Right cardiac atrium (tissue), 5 donors: ENCODE data around the gene CPSF4L. TPM values are rescaled to one million over a fixed set of nuclear protein-coding genes. Genes with fewer than 3 reads are reported as not detected.
"Not testable (repeated sequence)": the region's sequence is repeated elsewhere in the genome, so short reads cannot be mapped to it uniquely, and the experiment has no call there.

Experiments used
- ATAC-seq, 2 donors: fragments of 200-7000 bp; cut with Tn5 transposase; one replicate each; pipeline versions ENCODE4 v1.8.0 to v1.9.1; 2020; ENCODE audit warnings: moderate library complexity in 2 of 2, mild to moderate bottlenecking in 1 of 2
- DNase-seq, 3 donors: peaks; one replicate each; pipeline ENCODE4 v3.0.0-alpha.2; 2020
- H3K27ac ChIP-seq: one replicate; pipeline ENCODE4 v1.5.1; 2013; ENCODE audit warnings: mild to moderate bottlenecking, low read length, control low read depth, moderate library complexity
- H3K27me3 ChIP-seq: one replicate; pipeline ENCODE4 v1.6.1; 2013; ENCODE audit not compliant: control insufficient read depth, insufficient read depth
- H3K4me1 ChIP-seq: one replicate; pipeline ENCODE4 v1.6.1; 2013; ENCODE audit warnings: low read length; ENCODE audit not compliant: control insufficient read depth, insufficient read depth
- H3K4me3 ChIP-seq: one replicate; pipeline ENCODE4 v1.5.1; 2013; ENCODE audit warnings: low read length, control low read depth
- H3K9me3 ChIP-seq: one replicate; pipeline ENCODE4 v1.6.1; 2013; ENCODE audit warnings: low read length; ENCODE audit not compliant: control insufficient read depth
- WGBS: extraction: QIAGEN DNeasy Blood & Tissue Kit; methylation state at CpG from one replicate; pipeline ENCODE4 v1.1.7; 2013; 5-methylcytosine and 5-hydroxymethylcytosine counted together
- intact Hi-C, 4 donors: fragments of 100-400 bp; cut with DNase I; formaldehyde crosslinking; loops; one replicate each; pipeline versions ENCODE4 v1.11.0 to v1.14.0; 2022 to 2023
- polyA plus RNA-seq: library from polyadenylated mRNA; stranded (reverse); fragments of 200-250 nt; gene quantifications from one replicate; pipeline ENCODE4 v1.2.3, GENCODE V29; 2013
- total RNA-seq, 4 donors: library from RNA; stranded (reverse); fragmentation: NEBNext Ultra II Directional; extraction: Animal tissue kit (Norgen Biotek cat#: 25700); gene quantifications; one replicate each; pipeline ENCODE4 v1.2.1, GENCODE V29; 2021
- donor health status: healthy with polysubstance abuse.
- donor health status: DM: no; HTN: yes; CAD: no.
- donor health status: DM: no; HTN: no; CAD: no.
- donor health status: DM: no; HTN: yes; CAD: no; lungs with severe emphysema.
- donor health status: DM: yes; HTN: yes; CAD: no.

The CPSF4L gene
- total and polyA plus RNA-seq, 5 donors = not detected

- intact Hi-C loops = no loop called here
- Histone ChIP-seq H3K4me3 (no peak overlapping the region), H3K27me3 (no peaks in the 10 kb centered on the region), H3K4me1 (no peaks in the 10 kb centered on the region), H3K27ac (no peak overlapping the region), H3K9me3 (no peaks in the 10 kb centered on the region)
- WGBS = 81% methylated on average over 11 of the region's 11 CpGs
- no peak for ATAC-seq
- DNase-seq = peak in 1 of 3 donors; percentile 28
Observed at GRCh38 chr17:73267648-73268537, 6.2 kb upstream of the CPSF4L start.

- Histone ChIP-seq H3K27me3 (no peaks in the 10 kb centered on the region), H3K4me1 (no peaks in the 10 kb centered on the region), H3K27ac (no peak overlapping the region), H3K9me3 (no peaks in the 10 kb centered on the region), H3K4me3 (no peak overlapping the region)
- DNase-seq = peak in 1 of 3 donors; percentile 7
- ATAC-seq = no peak
- intact Hi-C loops = no loop called here
- 84% methylated on average over 11 of the region's 11 CpGs for WGBS
Observed at GRCh38 chr17:73266796-73267195, 5.1 kb upstream of the CPSF4L start.

GRCh38 chr17:73265646-73266640, 4.3 kb upstream of the CPSF4L start:
- intact Hi-C loops = no loop called here
- H3K4me1 ChIP-seq = no peaks in the 10 kb centered on the region
- H3K27ac ChIP-seq = no peak overlapping the region
- peak in 1 of 3 donors; percentile 8 for DNase-seq
- ATAC-seq = no peak
- 91% methylated on average over 24 of the region's 24 CpGs for WGBS
- H3K27me3 ChIP-seq = no peaks in the 10 kb centered on the region
- H3K4me3 ChIP-seq = no peak overlapping the region
- H3K9me3 ChIP-seq = no peaks in the 10 kb centered on the region

GRCh38 chr17:73264448-73264847, 2.8 kb upstream of the CPSF4L start:
- intact Hi-C loops, DNase-seq, H3K4me3 ChIP-seq, H3K4me1 ChIP-seq, H3K27ac ChIP-seq, H3K9me3 ChIP-seq, ATAC-seq, H3K27me3 ChIP-seq: not testable (repeated sequence)
- 75% methylated on average over 2 of the region's 2 CpGs for WGBS

GRCh38 chr17:73262676-73263642, 1.3 kb upstream of the CPSF4L start:
- Histone ChIP-seq H3K9me3 (no peaks in the 10 kb centered on the region), H3K4me3 (no peak overlapping the region), H3K27me3 (no peaks in the 10 kb centered on the region), H3K4me1 (no peaks in the 10 kb centered on the region), H3K27ac (no peak overlapping the region)
- ATAC-seq (peak in 1 of 2 donors; percentile 15), DNase-seq (peak in 1 of 3 donors; percentile 9)
- 73% methylated on average over 12 of the region's 12 CpGs for WGBS
- intact Hi-C loops = no loop called here

GRCh38 chr17:73261952-73262675, 434 bp upstream of the CPSF4L start:
- ATAC-seq = peak; percentile 44 to 47
- WGBS = 81% methylated on average over 19 of the region's 19 CpGs
- no peaks in the 10 kb centered on the region for H3K9me3 ChIP-seq
- H3K27me3 ChIP-seq = no peaks in the 10 kb centered on the region
- no peak overlapping the region for H3K27ac ChIP-seq
- no peak overlapping the region for H3K4me3 ChIP-seq
- intact Hi-C loops = no loop called here
- DNase-seq = no peak
- H3K4me1 ChIP-seq = no peaks in the 10 kb centered on the region

- H3K9me3 ChIP-seq = no peaks in the 10 kb centered on the region
- WGBS = 89% methylated on average over 6 of the region's 6 CpGs
- intact Hi-C loops = loop anchor here in 1 of 4 donors (2.0 to 10.0 kb wide), 2 partner anchors 53 to 63 kb away; partner anchors contain the start of gene COG1
- DNase-seq (no peak), ATAC-seq (no peak)
- no peaks in the 10 kb centered on the region for H3K27me3 ChIP-seq
- no peaks in the 10 kb centered on the region for H3K4me1 ChIP-seq
- no peak overlapping the region for H3K4me3 ChIP-seq
- H3K27ac ChIP-seq = no peak overlapping the region
Observed at GRCh38 chr17:73257516-73257915, 4.2 kb downstream of the CPSF4L start.

- 97% methylated on average over 3 of the region's 3 CpGs for WGBS
- Histone ChIP-seq H3K9me3 (no peaks in the 10 kb centered on the region), H3K4me1 (no peaks in the 10 kb centered on the region), H3K27ac (no peak overlapping the region), H3K4me3 (no peak overlapping the region), H3K27me3 (no peaks in the 10 kb centered on the region)
- intact Hi-C loops = loop anchor here in 1 of 4 donors (2.0 to 10.0 kb wide), 2 partner anchors 55 to 61 kb away; partner anchors contain the start of gene COG1
- ATAC-seq (peak in 1 of 2 donors; percentile 18), DNase-seq (no peak)
Observed at GRCh38 chr17:73256220-73256619, 5.5 kb downstream of the CPSF4L start.

- DNase-seq (peak; percentile 40 to 74 (median 72)), ATAC-seq (peak; percentile 66 to 76)
- WGBS = 5% methylated on average over 8 of the region's 8 CpGs
- Histone ChIP-seq H3K4me1 (no peaks in the 10 kb centered on the region), H3K27ac (no peak overlapping the region), H3K27me3 (no peaks in the 10 kb centered on the region), H3K9me3 (no peaks in the 10 kb centered on the region), H3K4me3 (no peak overlapping the region)
- intact Hi-C loops = loop anchor here in 3 of 4 donors (1.0 to 10.0 kb wide), 5 partner anchors 55 to 115 kb away; partner anchors contain the start of gene COG1 (in 1 of the 3)
Observed at GRCh38 chr17:73255671-73256181, 6.0 kb downstream of the CPSF4L start.
